Skin of body (tissue), 2 donors: ENCODE data around the gene UBE2E3. TPM values are rescaled to one million over a fixed set of nuclear protein-coding genes. Genes with fewer than 3 reads are reported as not detected.
"Not testable (repeated sequence)": the region's sequence is repeated elsewhere in the genome, so short reads cannot be mapped to it uniquely, and the experiment has no call there.

Experiments used
- DNase-seq: peaks from one replicate; lab custom pipeline; 2025; lab: John Stamatoyannopoulos, UW
- total RNA-seq: library from RNA; depleted of rRNA; stranded (reverse); fragments of >200 nt; gene quantifications from one replicate; pipeline ENCODE4 v1.2.3, GENCODE V29; 2014

The UBE2E3 gene
- total RNA-seq, 1 donor from 2014 or later, result 64.8 TPM

- no peak for DNase-seq
Observed at GRCh38 chr2:181073896-181074295, 93.5 kb downstream of the UBE2E3 start.

GRCh38 chr2:181074457-181074856, 94.1 kb downstream of the UBE2E3 start:
- DNase-seq, result no peak

- DNase-seq, result no peak
Observed at GRCh38 chr2:181076658-181077057, 96.3 kb downstream of the UBE2E3 start.

GRCh38 chr2:181077128-181077709, 96.8 kb downstream of the UBE2E3 start:
- DNase-seq, result peak; percentile 42

- DNase-seq, result no peak
Observed at GRCh38 chr2:181083140-181083539, 102.7 kb downstream of the UBE2E3 start.

GRCh38 chr2:181085734-181086133, 105.3 kb downstream of the UBE2E3 start:
- no peak for DNase-seq

GRCh38 chr2:181091920-181092319, 111.5 kb downstream of the UBE2E3 start:
- DNase-seq, result not testable (repeated sequence)

GRCh38 chr2:181095486-181095885, 115.1 kb downstream of the UBE2E3 start:
- DNase-seq, result no peak

GRCh38 chr2:181103659-181104058, 123.3 kb downstream of the UBE2E3 start:
- no peak for DNase-seq

- DNase-seq, result peak; percentile 33
Observed at GRCh38 chr2:181104512-181105115, 124.2 kb downstream of the UBE2E3 start.

- no peak for DNase-seq
Observed at GRCh38 chr2:181105562-181105961, 125.2 kb downstream of the UBE2E3 start.

GRCh38 chr2:181106229-181106628, 125.8 kb downstream of the UBE2E3 start:
- DNase-seq, result no peak

- DNase-seq, result no peak
Observed at GRCh38 chr2:181106789-181107627, 126.6 kb downstream of the UBE2E3 start.

- no peak for DNase-seq
Observed at GRCh38 chr2:181107628-181107945, 127.2 kb downstream of the UBE2E3 start.

GRCh38 chr2:181111059-181111458, 130.7 kb downstream of the UBE2E3 start:
- DNase-seq, result no peak

GRCh38 chr2:181112916-181113315, 132.5 kb downstream of the UBE2E3 start:
- DNase-seq, result no peak
